Activated T-helper 1 cell treated with anti-CD3 and anti-CD28 coated beads, Interleukin-12 subunit alpha, Interleukin-12 subunit beta, Interleukin-2, Interleukin-4 antibody, amounts not matched to agents 30 ng/mL and 10 ng/mL and 1 ng/mL, durations not matched to agents 14 hours and 24 hours and 36 hours (primary cell): ENCODE data around the gene ZNF302. TPM values are rescaled to one million over a fixed set of nuclear protein-coding genes. Genes with fewer than 3 reads are reported as not detected.
"Not testable (repeated sequence)": the region's sequence is repeated elsewhere in the genome, so short reads cannot be mapped to it uniquely, and the experiment has no call there.

Experiments used
- DNase-seq: peaks from one replicate; pipeline ENCODE4 v3.0.0; 2021; ENCODE audit warnings: low spot score
- H3K27ac Mint-ChIP-seq: one replicate; pipeline ENCODE4 v1.8.0; 2021; ENCODE audit warnings: mild to moderate bottlenecking, mixed read lengths
- H3K27me3 Mint-ChIP-seq: one replicate; pipeline ENCODE4 v1.8.0; 2022; ENCODE audit warnings: mild to moderate bottlenecking, moderate library complexity, mixed read lengths; ENCODE audit not compliant: insufficient read depth
- H3K36me3 Mint-ChIP-seq: one replicate; pipeline ENCODE4 v1.8.0; 2021; ENCODE audit warnings: low read depth, mixed read lengths
- H3K4me1 Mint-ChIP-seq: one replicate; pipeline ENCODE4 v1.8.0; 2021; ENCODE audit warnings: low read depth, mixed read lengths
- H3K4me3 Mint-ChIP-seq: one replicate; pipeline ENCODE4 v1.8.0; 2021; ENCODE audit warnings: mild to moderate bottlenecking, moderate library complexity, mixed read lengths
- H3K9me3 Mint-ChIP-seq: one replicate; pipeline ENCODE4 v1.8.0; 2021; ENCODE audit warnings: mixed read lengths
- intact Hi-C: fragments of 100-400 bp; cut with micrococcal nuclease; formaldehyde crosslinking; loops from one replicate; pipeline ENCODE4 v1.15.1; 2024
- total RNA-seq: library from RNA; stranded (reverse); gene quantifications from 2 replicates; pipeline ENCODE4 v1.2.3, GENCODE V29; 2022

The ZNF302 gene
- total RNA-seq, 1 donor from 2014 or later: 14.8 TPM

GRCh38 chr19:34664870-34665269, 12.6 kb upstream of the ZNF302 start:
- Mint-ChIP-seq H3K9me3 (no peaks in the 10 kb centered on the region), H3K27me3 (no peaks in the 10 kb centered on the region), H3K4me3 (no peak overlapping the region), H3K4me1 (peaks cover 9% of the 10 kb centered on the region), H3K27ac (no peak overlapping the region), H3K36me3 (no peaks in the 10 kb centered on the region)
- intact Hi-C loops: no loop called here
- no peak for DNase-seq

GRCh38 chr19:34665275-34665674, 12.2 kb upstream of the ZNF302 start:
- H3K9me3 Mint-ChIP-seq, H3K27ac Mint-ChIP-seq, DNase-seq, H3K4me1 Mint-ChIP-seq, intact Hi-C loops, H3K27me3 Mint-ChIP-seq, H3K4me3 Mint-ChIP-seq, H3K36me3 Mint-ChIP-seq: not testable (repeated sequence)

- H3K4me1 Mint-ChIP-seq: peaks cover 9% of the 10 kb centered on the region
- no peaks in the 10 kb centered on the region for H3K9me3 Mint-ChIP-seq
- H3K27ac Mint-ChIP-seq: no peak overlapping the region
- peaks cover 2% of the 10 kb centered on the region for H3K27me3 Mint-ChIP-seq
- no peak for DNase-seq
- no peak overlapping the region for H3K4me3 Mint-ChIP-seq
- H3K36me3 Mint-ChIP-seq: no peaks in the 10 kb centered on the region
- intact Hi-C loops: no loop called here
These were observed 11.1 kb upstream of the ZNF302 start for GRCh38 chr19:34666200-34666957.

- peak overlapping the region; percentile 48 for H3K27ac Mint-ChIP-seq
- H3K36me3 Mint-ChIP-seq: no peaks in the 10 kb centered on the region
- peaks cover 2% of the 10 kb centered on the region for H3K27me3 Mint-ChIP-seq
- intact Hi-C loops: loop anchor here (1.0 kb wide), 1 partner anchor 10 kb away; the partner anchor contains the start of genes SCGB2B2 and ZNF302
- peaks cover 9% of the 10 kb centered on the region for H3K4me1 Mint-ChIP-seq
- no peak for DNase-seq
- no peak overlapping the region for H3K4me3 Mint-ChIP-seq
- no peaks in the 10 kb centered on the region for H3K9me3 Mint-ChIP-seq
These were observed 10.6 kb upstream of the ZNF302 start for GRCh38 chr19:34666958-34667265.

- Mint-ChIP-seq H3K4me3 (no peak overlapping the region), H3K4me1 (peaks cover 9% of the 10 kb centered on the region), H3K36me3 (no peaks in the 10 kb centered on the region), H3K27ac (peak overlapping the region; percentile 48), H3K27me3 (peaks cover 3% of the 10 kb centered on the region), H3K9me3 (no peaks in the 10 kb centered on the region)
- no peak for DNase-seq
- intact Hi-C loops: loop anchor here (1.0 kb wide), 1 partner anchor 10 kb away; the partner anchor contains the start of genes SCGB2B2 and ZNF302
These were observed 10.0 kb upstream of the ZNF302 start for GRCh38 chr19:34667349-34668076.

GRCh38 chr19:34668077-34668689, 9.3 kb upstream of the ZNF302 start:
- H3K4me1 Mint-ChIP-seq, DNase-seq, H3K4me3 Mint-ChIP-seq, intact Hi-C loops, H3K27ac Mint-ChIP-seq, H3K27me3 Mint-ChIP-seq, H3K36me3 Mint-ChIP-seq, H3K9me3 Mint-ChIP-seq: not testable (repeated sequence)

GRCh38 chr19:34668690-34669089, 8.8 kb upstream of the ZNF302 start:
- H3K27ac Mint-ChIP-seq, H3K36me3 Mint-ChIP-seq, H3K4me3 Mint-ChIP-seq, H3K27me3 Mint-ChIP-seq, intact Hi-C loops, H3K4me1 Mint-ChIP-seq, H3K9me3 Mint-ChIP-seq, DNase-seq: not testable (repeated sequence)

GRCh38 chr19:34669305-34669704, 8.2 kb upstream of the ZNF302 start:
- intact Hi-C loops: no loop called here
- H3K4me3 Mint-ChIP-seq: no peak overlapping the region
- no peak for DNase-seq
- H3K9me3 Mint-ChIP-seq: peaks cover 2% of the 10 kb centered on the region
- H3K4me1 Mint-ChIP-seq: no peaks in the 10 kb centered on the region
- no peaks in the 10 kb centered on the region for H3K36me3 Mint-ChIP-seq
- H3K27ac Mint-ChIP-seq: no peak overlapping the region
- peaks cover 3% of the 10 kb centered on the region for H3K27me3 Mint-ChIP-seq

- Mint-ChIP-seq H3K36me3 (peaks cover 3% of the 10 kb centered on the region), H3K4me1 (peaks cover 8% of the 10 kb centered on the region), H3K4me3 (no peak overlapping the region), H3K27ac (no peak overlapping the region), H3K27me3 (peaks cover 5% of the 10 kb centered on the region), H3K9me3 (peaks cover 13% of the 10 kb centered on the region)
- intact Hi-C loops: no loop called here
- no peak for DNase-seq
These were observed 5.5 kb upstream of the ZNF302 start for GRCh38 chr19:34671972-34672371.

GRCh38 chr19:34673590-34673989, 3.9 kb upstream of the ZNF302 start:
- H3K4me3 Mint-ChIP-seq: no peak overlapping the region
- intact Hi-C loops: no loop called here
- H3K27me3 Mint-ChIP-seq: peaks cover 8% of the 10 kb centered on the region

GRCh38 chr19:34675250-34675649, 2.2 kb upstream of the ZNF302 start:
- intact Hi-C loops: loop anchor here (5.0 kb wide), 2 partner anchors 37 to 503 kb away; partner anchors contain the start of gene LSM14A

More at GRCh38 chr19:34673590-34673989, 3.9 kb upstream of the ZNF302 start:
- H3K27ac Mint-ChIP-seq: no peak overlapping the region
- DNase-seq: no peak
- peaks cover 7% of the 10 kb centered on the region for H3K36me3 Mint-ChIP-seq
- peaks cover 16% of the 10 kb centered on the region for H3K9me3 Mint-ChIP-seq
- peaks cover 18% of the 10 kb centered on the region for H3K4me1 Mint-ChIP-seq

GRCh38 chr19:34675919-34676318, 1.6 kb upstream of the ZNF302 start:
- intact Hi-C loops: loop anchor here (5.0 kb wide), 2 partner anchors 36 to 504 kb away; partner anchors contain the start of gene LSM14A
- peaks cover 8% of the 10 kb centered on the region for H3K27me3 Mint-ChIP-seq
- peaks cover 30% of the 10 kb centered on the region for H3K4me1 Mint-ChIP-seq
- no peak overlapping the region for H3K4me3 Mint-ChIP-seq
- H3K36me3 Mint-ChIP-seq: peaks cover 30% of the 10 kb centered on the region
- no peak overlapping the region for H3K27ac Mint-ChIP-seq
- DNase-seq: no peak
- H3K9me3 Mint-ChIP-seq: peaks cover 39% of the 10 kb centered on the region

More at GRCh38 chr19:34675250-34675649, 2.2 kb upstream of the ZNF302 start:
- Mint-ChIP-seq H3K4me1 (peaks cover 30% of the 10 kb centered on the region), H3K27ac (no peak overlapping the region), H3K27me3 (peaks cover 8% of the 10 kb centered on the region), H3K4me3 (no peak overlapping the region), H3K36me3 (peaks cover 24% of the 10 kb centered on the region), H3K9me3 (peaks cover 32% of the 10 kb centered on the region)
- no peak for DNase-seq
